Stimulated activated CD4-positive, alpha-beta T cell treated with anti-CD3 and anti-CD28 coated beads, TNF-alpha, amount 100 ng/mL, for 4 hours (primary cell): ENCODE data around the gene ROBO2.
"Not testable (repeated sequence)": the region's sequence is repeated elsewhere in the genome, so short reads cannot be mapped to it uniquely, and the experiment has no call there.

ENCODE experiments used
- DNase-seq, 3 experiments: peaks; one replicate each; pipeline ENCODE4 v3.0.0-alpha.2; 2020; ENCODE audit warnings: low read depth in 3 of 3

ROBO2 gene

GRCh38 chr3:77328690-77329089 is 288.8 kb downstream of the ROBO2 start:
- DNase-seq = no peak

- no peak for DNase-seq
These were observed 289.2 kb downstream of the ROBO2 start for GRCh38 chr3:77329116-77329515.

GRCh38 chr3:77338195-77338594 is 298.3 kb downstream of the ROBO2 start:
- no peak for DNase-seq

- no peak for DNase-seq
These were observed 302.1 kb downstream of the ROBO2 start for GRCh38 chr3:77342027-77342426.

GRCh38 chr3:77342688-77343087 is 302.8 kb downstream of the ROBO2 start:
- DNase-seq = no peak

GRCh38 chr3:77345009-77345408 is 305.1 kb downstream of the ROBO2 start:
- no peak for DNase-seq

GRCh38 chr3:77348244-77348855 is 308.5 kb downstream of the ROBO2 start:
- no peak for DNase-seq

DNA sequence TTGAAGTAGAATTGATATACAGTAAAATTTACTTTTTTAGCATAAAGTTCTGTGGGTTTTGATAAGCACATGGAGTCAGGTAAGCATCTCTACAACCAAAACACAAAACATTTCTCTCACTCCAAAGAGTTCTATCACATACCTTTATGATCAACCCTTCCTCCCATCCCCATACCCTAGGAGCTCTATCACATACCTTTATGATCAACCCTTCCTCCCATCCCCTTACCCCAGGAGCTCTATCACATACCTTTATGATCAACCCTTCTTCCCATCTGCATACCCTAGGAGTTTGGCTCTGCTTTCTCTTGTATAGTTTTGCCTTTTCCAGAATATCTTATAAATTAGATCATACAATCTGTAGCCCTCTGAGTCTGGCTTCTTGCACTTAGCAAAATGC is 315.1 kb downstream of the ROBO2 start:
- no peak for DNase-seq

- no peak for DNase-seq
These were observed 323.0 kb downstream of the ROBO2 start for GRCh38 chr3:77362936-77363335.

GRCh38 chr3:77365152-77365551 is 325.3 kb downstream of the ROBO2 start:
- DNase-seq = no peak

- no peak for DNase-seq
These were observed 330.5 kb downstream of the ROBO2 start for GRCh38 chr3:77370413-77370812.

DNA sequence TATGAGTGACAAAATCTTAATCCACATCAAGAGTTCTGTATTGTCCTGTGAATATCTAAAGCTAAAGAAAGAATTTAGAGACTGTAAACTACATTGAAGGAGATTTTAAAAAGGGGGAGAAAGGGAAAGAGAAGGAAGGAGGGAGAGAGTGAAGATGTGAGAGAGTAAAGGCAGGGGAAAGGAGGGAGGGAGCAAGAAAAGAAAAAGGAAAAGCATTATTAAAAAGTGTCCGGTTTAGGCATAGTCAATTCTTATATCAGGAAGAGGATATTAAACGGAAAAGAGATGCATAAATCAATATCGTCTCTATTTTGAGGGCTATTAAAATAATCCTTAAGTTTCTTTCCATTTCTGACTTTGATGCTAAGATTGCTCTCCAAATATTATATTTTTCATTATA is 332.1 kb downstream of the ROBO2 start:
- no peak for DNase-seq

GRCh38 chr3:77372634-77373346 is 332.9 kb downstream of the ROBO2 start:
- DNase-seq = no peak

GRCh38 chr3:77373619-77374018 is 333.7 kb downstream of the ROBO2 start:
- no peak for DNase-seq

GRCh38 chr3:77376511-77376910 is 336.6 kb downstream of the ROBO2 start:
- no peak for DNase-seq

GRCh38 chr3:77377717-77378116 is 337.8 kb downstream of the ROBO2 start:
- no peak for DNase-seq

GRCh38 chr3:77380136-77380535 is 340.2 kb downstream of the ROBO2 start:
- DNase-seq = no peak

- no peak for DNase-seq
These were observed 341.5 kb downstream of the ROBO2 start for GRCh38 chr3:77381431-77381830.

- no peak for DNase-seq
These were observed 352.3 kb downstream of the ROBO2 start for GRCh38 chr3:77392181-77392580.

DNA sequence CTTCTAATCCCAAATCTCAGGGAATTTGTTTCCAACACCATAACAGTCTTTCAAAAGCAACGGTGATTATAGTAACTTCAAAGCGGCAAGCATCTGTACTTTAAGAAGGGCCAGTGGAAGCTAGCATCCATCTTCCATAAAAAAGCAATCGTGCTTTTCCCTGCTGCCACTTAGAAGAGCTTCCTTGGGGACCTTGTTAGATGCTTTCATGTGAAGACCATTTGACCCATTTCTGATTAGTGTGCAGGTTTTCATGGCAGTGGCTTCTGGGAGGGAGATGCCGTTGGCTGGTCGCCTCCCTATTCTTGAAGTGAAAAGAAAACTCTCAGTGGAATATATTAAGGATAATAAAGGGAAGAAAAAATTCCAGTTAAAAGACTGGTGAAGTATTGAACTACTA is 354.1 kb downstream of the ROBO2 start:
- no peak for DNase-seq

DNA sequence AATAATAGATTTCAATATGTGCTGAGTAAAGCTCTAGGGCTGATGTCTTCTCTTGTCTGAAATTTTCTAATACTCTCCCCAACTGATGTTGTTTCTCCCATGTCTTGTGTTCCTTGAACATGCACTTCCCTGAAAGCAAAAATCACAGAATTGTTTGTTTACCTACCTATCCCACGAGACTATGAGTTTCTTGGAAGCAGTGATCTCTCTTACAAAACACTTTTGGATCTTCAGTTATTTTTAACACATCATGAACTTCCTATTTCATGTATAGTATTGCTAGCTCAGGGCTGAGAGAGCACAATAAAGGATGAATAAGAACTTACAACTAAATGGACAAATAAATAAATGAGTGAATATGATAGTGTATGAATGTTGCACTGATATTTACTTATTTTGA is 365.0 kb downstream of the ROBO2 start:
- DNase-seq = no peak

DNA sequence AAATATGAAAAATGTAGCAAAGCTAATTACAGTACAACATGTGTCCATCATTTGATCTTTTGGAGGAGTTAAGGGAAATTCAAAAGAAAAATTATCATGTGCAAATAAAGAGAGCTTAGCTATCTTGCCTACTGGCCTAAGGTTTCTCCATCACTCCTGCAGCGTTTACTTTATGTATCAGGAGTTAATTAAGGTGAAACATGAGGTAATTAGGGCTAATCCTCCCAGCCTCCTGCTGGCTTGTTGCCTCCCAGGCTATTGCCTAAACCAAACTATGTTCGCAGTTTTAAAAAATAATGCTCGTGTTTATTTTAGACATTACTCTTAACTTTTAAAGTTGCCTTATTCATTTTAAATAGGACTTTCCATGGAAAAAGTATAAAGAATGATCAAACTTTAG is 367.5 kb downstream of the ROBO2 start:
- DNase-seq = no peak

DNA sequence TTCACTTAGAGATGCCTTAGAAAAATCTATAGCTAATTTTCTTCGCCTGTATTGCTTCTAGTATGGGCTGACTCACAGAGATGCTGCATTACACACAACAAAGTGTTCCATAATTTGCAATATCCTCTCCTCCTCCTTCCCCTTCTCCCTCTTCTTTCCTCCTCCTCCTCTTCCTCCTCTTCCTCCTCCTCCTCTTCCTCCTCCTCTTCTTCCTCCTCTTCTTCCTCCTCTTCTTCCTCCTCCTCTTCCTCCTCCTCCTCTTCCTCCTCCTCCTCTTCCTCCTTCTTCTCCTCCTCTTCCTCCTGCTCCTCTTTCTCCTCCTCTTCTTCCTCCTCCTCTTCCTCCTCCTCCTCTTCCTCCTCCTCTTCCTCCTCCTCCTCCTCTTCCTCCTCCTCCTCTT is 370.4 kb downstream of the ROBO2 start:
- not testable (repeated sequence) for DNase-seq

DNA sequence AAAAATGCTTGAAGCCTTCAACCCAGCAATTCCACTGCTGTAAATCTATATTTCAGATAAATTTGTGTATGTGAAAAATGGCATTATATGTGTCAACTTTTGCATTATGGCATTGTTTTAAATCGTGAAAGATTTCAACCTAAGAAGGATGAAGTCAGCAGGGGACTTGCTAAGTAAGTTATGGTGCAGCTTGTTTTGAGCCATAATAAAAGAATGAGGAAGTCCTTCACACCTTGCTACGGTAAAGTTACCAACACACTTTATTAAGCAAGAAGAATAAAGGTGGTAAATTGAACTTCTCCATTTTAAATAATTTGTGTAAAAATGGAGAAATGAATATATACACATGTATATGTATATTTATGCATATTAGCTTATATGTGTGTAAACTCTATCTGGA is 371.4 kb downstream of the ROBO2 start:
- no peak for DNase-seq
